ENCODE measurements around the gene RRAS.
A peak's percentile ranks its signal among the peaks of the same experiment; 100 is the strongest.

RRAS gene

DNA sequence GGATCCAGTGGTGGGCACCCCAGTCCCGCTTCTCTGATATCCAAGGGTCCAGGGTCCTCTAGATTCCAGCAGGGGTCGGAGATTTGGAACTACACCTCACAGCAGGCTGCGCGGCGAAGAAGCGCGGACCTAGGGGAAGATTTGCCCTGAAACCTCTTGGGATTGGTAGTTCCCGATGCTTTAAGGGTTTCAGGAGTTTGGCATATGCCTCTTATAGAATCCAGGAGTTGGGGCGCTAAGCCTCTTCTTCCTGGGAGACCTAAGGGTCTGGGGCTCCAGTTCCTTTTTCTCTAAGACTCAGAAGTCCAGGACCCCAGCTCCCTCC is 26.1 kb upstream of the RRAS start:
- Histone ChIP-seq H3K9me3 (ENCODE audit: low read length) (no peaks in the 10 kb centered on the region), H3K36me3 (ENCODE audit: insufficient read depth, low read length) (peaks cover 25% of the 10 kb centered on the region), H2AFZ (ENCODE audit: low read depth, low read length) (no peak overlapping the region), H3K4me3 (ENCODE audit: low read length) (peak overlapping the region; percentile 65), H3K4me1 (ENCODE audit: insufficient read depth, low read length) (peaks cover 14% of the 10 kb centered on the region), H3K27me3 (ENCODE audit: insufficient read depth, low read length) (no peaks in the 10 kb centered on the region)

GRCh38 chr19:49665351-49666119 is 25.6 kb upstream of the RRAS start, which contains the start of the genes BCL2L12 and IRF3:
BCL2L12 (plus strand) TSS chr19:49665933; CDS start chr19:49666693, 760 bp downstream.
IRF3 (minus strand) TSS chr19:49665857; CDS start chr19:49664838, 1,019 bp downstream.
- Histone ChIP-seq H3K9me3 (ENCODE audit: low read length) (no peaks in the 10 kb centered on the region), H3K4me3 (ENCODE audit: low read length) (peak within 1 kb of the TSS; percentile 65), H3K4me1 (ENCODE audit: insufficient read depth, low read length) (peaks cover 14% of the 10 kb centered on the region), H2AFZ (ENCODE audit: low read depth, low read length) (no peak within 1 kb of the TSS), H3K27me3 (ENCODE audit: insufficient read depth, low read length) (no peaks in the 10 kb centered on the region), H3K36me3 (ENCODE audit: insufficient read depth, low read length) (peaks cover 29% of the 10 kb centered on the region)

DNA sequence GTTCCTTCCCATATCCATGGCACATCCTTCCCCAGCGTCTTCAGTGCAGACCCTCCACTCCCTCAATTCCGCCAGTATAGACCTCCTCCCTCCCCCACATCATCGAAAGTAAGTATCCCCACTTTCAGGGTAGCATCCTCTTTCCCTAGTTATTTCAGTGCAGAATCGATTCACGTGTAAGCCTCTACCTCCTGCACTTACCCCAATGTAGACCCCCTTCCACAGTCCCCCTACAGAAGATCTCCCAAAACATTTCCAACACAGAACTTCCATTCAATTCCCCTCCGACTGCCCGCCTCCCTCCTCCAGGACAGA is 25.1 kb upstream of the RRAS start:
- no peak overlapping the region for H2AFZ ChIP-seq (ENCODE audit: low read depth, low read length)
- peaks cover 33% of the 10 kb centered on the region for H3K36me3 ChIP-seq (ENCODE audit: insufficient read depth, low read length)
- H3K9me3 ChIP-seq (ENCODE audit: low read length): peaks cover 2% of the 10 kb centered on the region
- H3K4me1 ChIP-seq (ENCODE audit: insufficient read depth, low read length): peaks cover 14% of the 10 kb centered on the region
- no peaks in the 10 kb centered on the region for H3K27me3 ChIP-seq (ENCODE audit: insufficient read depth, low read length)
- H3K4me3 ChIP-seq (ENCODE audit: low read length): peak overlapping the region; percentile 65

DNA sequence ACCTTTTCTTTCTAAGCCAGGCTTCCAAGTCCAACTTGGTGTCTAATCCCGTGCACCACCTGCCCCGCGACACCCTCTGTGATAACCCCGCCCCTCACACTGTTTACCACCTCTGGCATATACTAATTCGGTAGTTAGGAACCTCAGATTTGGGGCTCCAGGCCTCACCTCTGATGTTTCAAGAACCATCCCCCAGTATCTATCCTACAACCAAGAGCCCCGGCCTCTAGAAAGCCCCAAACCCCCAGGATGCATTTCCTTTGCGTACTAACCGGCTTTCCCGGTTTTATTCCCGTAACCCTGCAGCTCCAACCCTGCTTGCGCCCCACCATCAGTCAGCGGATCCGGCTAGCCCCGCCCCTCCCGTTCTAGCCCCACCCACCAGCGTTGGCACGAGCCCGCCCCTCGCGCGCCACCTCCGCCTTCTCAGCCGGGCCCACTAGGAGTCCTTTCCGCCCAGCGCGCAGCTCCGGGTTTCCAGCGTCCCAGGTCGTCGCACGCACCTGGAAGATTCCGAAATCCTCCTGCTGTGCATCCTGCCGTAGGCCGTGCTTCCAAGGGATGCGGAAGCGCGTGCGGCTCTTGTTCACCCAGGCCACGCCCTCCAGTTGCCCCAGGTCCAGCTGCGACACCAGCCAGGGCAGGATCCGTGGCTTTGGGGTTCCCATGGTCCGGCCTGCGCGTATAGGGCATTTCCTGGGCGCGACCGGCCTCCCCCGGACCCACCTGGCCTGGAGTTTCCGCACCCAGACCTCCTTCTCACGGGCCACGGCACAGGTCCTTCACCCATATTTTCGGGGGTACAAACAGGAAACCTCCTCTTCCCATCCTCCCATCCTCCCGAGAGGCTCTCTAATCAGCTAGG is 24.5 kb upstream of the RRAS start:
- H3K4me1 ChIP-seq (ENCODE audit: insufficient read depth, low read length): peaks cover 14% of the 10 kb centered on the region
- no peaks in the 10 kb centered on the region for H3K27me3 ChIP-seq (ENCODE audit: insufficient read depth, low read length)
- peaks cover 34% of the 10 kb centered on the region for H3K36me3 ChIP-seq (ENCODE audit: insufficient read depth, low read length)
- H2AFZ ChIP-seq (ENCODE audit: low read depth, low read length): no peak overlapping the region
- H3K9me3 ChIP-seq (ENCODE audit: low read length): peaks cover 4% of the 10 kb centered on the region
- H3K4me3 ChIP-seq (ENCODE audit: low read length): peak overlapping the region; percentile 65

- peaks cover 45% of the 10 kb centered on the region for H3K36me3 ChIP-seq (ENCODE audit: insufficient read depth, low read length)
- H3K4me1 ChIP-seq (ENCODE audit: insufficient read depth, low read length): peaks cover 14% of the 10 kb centered on the region
- no peak overlapping the region for H2AFZ ChIP-seq (ENCODE audit: low read depth, low read length)
- H3K9me3 ChIP-seq (ENCODE audit: low read length): peaks cover 4% of the 10 kb centered on the region
- H3K4me3 ChIP-seq (ENCODE audit: low read length): no peak overlapping the region
- no peaks in the 10 kb centered on the region for H3K27me3 ChIP-seq (ENCODE audit: insufficient read depth, low read length)
Observed at GRCh38 chr19:49663224-49663623, 23.3 kb upstream of the RRAS start.

DNA sequence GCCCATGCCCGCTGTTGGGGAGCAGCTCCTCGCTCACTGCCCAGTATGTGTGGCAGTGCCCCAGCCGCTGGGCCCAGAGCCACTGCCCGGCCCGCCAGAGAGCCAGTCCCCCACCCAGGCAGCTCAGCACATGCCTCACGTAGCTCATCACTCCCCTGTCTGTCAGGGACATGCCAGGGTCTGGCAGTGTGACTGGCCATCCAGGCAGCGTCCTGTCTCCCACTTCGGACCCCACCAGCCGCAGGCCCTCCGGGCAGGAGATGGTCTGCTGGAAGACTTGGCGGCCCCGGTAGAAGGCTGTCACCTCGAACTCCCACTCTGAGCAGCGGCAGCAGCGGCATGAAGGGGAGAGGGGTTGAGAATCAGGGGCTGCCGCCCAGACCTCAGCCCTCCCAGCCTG is 22.1 kb upstream of the RRAS start:
- H3K36me3 ChIP-seq (ENCODE audit: insufficient read depth, low read length): peaks cover 55% of the 10 kb centered on the region

GRCh38 chr19:49660338-49660961 is 20.5 kb upstream of the RRAS start:
- peaks cover 9% of the 10 kb centered on the region for H3K4me1 ChIP-seq (ENCODE audit: insufficient read depth, low read length)
- no peaks in the 10 kb centered on the region for H3K27me3 ChIP-seq (ENCODE audit: insufficient read depth, low read length)
- no peak overlapping the region for H3K4me3 ChIP-seq (ENCODE audit: low read length)
- H3K36me3 ChIP-seq (ENCODE audit: insufficient read depth, low read length): peaks cover 69% of the 10 kb centered on the region
- H3K9me3 ChIP-seq (ENCODE audit: low read length): peaks cover 4% of the 10 kb centered on the region
- H2AFZ ChIP-seq (ENCODE audit: low read depth, low read length): no peak overlapping the region

More for the DNA sequence above, 22.1 kb upstream of the RRAS start:
- no peak overlapping the region for H3K4me3 ChIP-seq (ENCODE audit: low read length)
- no peak overlapping the region for H2AFZ ChIP-seq (ENCODE audit: low read depth, low read length)
- peaks cover 4% of the 10 kb centered on the region for H3K9me3 ChIP-seq (ENCODE audit: low read length)
- no peaks in the 10 kb centered on the region for H3K27me3 ChIP-seq (ENCODE audit: insufficient read depth, low read length)
- peaks cover 14% of the 10 kb centered on the region for H3K4me1 ChIP-seq (ENCODE audit: insufficient read depth, low read length)

- Histone ChIP-seq H3K36me3 (ENCODE audit: insufficient read depth, low read length) (peaks cover 85% of the 10 kb centered on the region), H3K4me1 (ENCODE audit: insufficient read depth, low read length) (no peaks in the 10 kb centered on the region), H3K4me3 (ENCODE audit: low read length) (no peak overlapping the region), H3K27me3 (ENCODE audit: insufficient read depth, low read length) (no peaks in the 10 kb centered on the region), H2AFZ (ENCODE audit: low read depth, low read length) (no peak overlapping the region), H3K9me3 (ENCODE audit: low read length) (peaks cover 4% of the 10 kb centered on the region)
Observed at GRCh38 chr19:49658566-49659442, 18.9 kb upstream of the RRAS start.

GRCh38 chr19:49658139-49658517 is 18.2 kb upstream of the RRAS start:
- H3K4me3 ChIP-seq (ENCODE audit: low read length): no peak overlapping the region
- H3K27me3 ChIP-seq (ENCODE audit: insufficient read depth, low read length): no peaks in the 10 kb centered on the region
- H3K36me3 ChIP-seq (ENCODE audit: insufficient read depth, low read length): peaks cover 90% of the 10 kb centered on the region
- H3K4me1 ChIP-seq (ENCODE audit: insufficient read depth, low read length): no peaks in the 10 kb centered on the region
- H3K9me3 ChIP-seq (ENCODE audit: low read length): peaks cover 4% of the 10 kb centered on the region
- H2AFZ ChIP-seq (ENCODE audit: low read depth, low read length): no peak overlapping the region

GRCh38 chr19:49657493-49658138 is 17.7 kb upstream of the RRAS start:
- Histone ChIP-seq H3K27me3 (ENCODE audit: insufficient read depth, low read length) (no peaks in the 10 kb centered on the region), H3K36me3 (ENCODE audit: insufficient read depth, low read length) (peaks cover 89% of the 10 kb centered on the region), H3K4me1 (ENCODE audit: insufficient read depth, low read length) (no peaks in the 10 kb centered on the region), H3K9me3 (ENCODE audit: low read length) (peaks cover 4% of the 10 kb centered on the region), H3K4me3 (ENCODE audit: low read length) (no peak overlapping the region), H2AFZ (ENCODE audit: low read depth, low read length) (no peak overlapping the region)

GRCh38 chr19:49656456-49657109 is 16.6 kb upstream of the RRAS start:
- no peak overlapping the region for H3K4me3 ChIP-seq (ENCODE audit: low read length)
- no peaks in the 10 kb centered on the region for H3K4me1 ChIP-seq (ENCODE audit: insufficient read depth, low read length)
- peaks cover 4% of the 10 kb centered on the region for H3K9me3 ChIP-seq (ENCODE audit: low read length)
- no peak overlapping the region for H2AFZ ChIP-seq (ENCODE audit: low read depth, low read length)
- H3K36me3 ChIP-seq (ENCODE audit: insufficient read depth, low read length): peaks cover 86% of the 10 kb centered on the region
- H3K27me3 ChIP-seq (ENCODE audit: insufficient read depth, low read length): no peaks in the 10 kb centered on the region

All from neuron (in vitro differentiated cells).